GM12891 (cell line): ENCODE measurements around the gene AFAP1L1.

Source experiments
- POLR2A ChIP-seq: IDR thresholded peaks from 2 replicates; pipeline ENCODE4 v1.6.1; 2011; ENCODE audit warnings: low read depth, low read length, control low read depth
- POLR2AphosphoS5 ChIP-seq: IDR thresholded peaks from 2 replicates; pipeline ENCODE4 v1.6.1; 2011; ENCODE audit warnings: low read depth, low read length, control low read depth

- TF ChIP-seq POLR2A (no peak), POLR2AphosphoS5 (no peak)
Measured at GRCh38 chr5:149262315-149262714, 9.3 kb upstream of the AFAP1L1 start.
